ELR (cell line): ENCODE data around the gene GID4.

Experiments
- DNase-seq: peaks from one replicate; pipeline ENCODE4 v3.0.0-alpha.2; 2015; ENCODE audit warnings: low read depth

GID4 gene

DNA sequence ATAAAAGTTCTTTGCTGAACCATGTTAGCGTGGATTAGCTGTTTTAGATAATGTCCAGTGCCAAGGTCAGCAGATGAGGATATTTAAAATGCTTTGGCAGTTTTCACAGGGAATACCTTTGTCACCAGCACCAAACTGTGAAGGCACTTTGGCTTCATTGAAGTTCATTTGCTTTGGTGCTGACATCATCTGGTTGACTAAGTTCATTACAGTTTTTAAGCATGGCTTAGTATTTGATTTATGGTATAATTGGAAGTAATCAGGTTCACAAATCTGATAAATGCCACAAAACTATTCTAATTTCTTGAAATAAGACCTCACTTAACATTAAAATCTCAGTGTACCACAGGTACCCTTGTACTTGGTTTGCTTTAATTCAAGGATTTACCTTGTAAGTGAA, 4.3 kb downstream of the GID4 start:
- peak; percentile 48 for DNase-seq

DNA sequence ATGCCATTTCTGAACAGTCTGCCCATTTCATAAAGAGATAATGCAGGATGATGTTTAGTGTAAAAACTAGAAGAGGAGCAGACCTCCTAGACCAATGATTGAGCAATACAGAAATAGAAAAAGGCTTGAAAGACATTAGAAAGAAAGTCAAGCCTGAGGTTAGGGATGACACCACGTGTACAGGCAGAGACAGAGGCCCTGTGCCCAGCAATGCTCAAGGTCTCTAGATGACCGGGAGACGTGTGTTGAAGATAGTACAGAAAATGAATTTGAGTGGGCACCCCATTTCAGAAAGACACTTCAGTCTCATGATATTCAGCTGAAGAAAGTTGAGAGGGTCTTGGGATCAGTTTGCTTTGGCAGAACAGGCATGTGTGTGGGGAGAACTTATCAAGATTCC, 5.4 kb downstream of the GID4 start:
- DNase-seq, result no peak

- no peak for DNase-seq
These were observed 6.6 kb downstream of the GID4 start for GRCh38 chr17:18045691-18046350.

- DNase-seq, result no peak
These were observed 16.4 kb downstream of the GID4 start for GRCh38 chr17:18055597-18055996.

- DNase-seq, result no peak
These were observed 17.0 kb downstream of the GID4 start for GRCh38 chr17:18056214-18056613.

GRCh38 chr17:18059283-18059682, 20.1 kb downstream of the GID4 start:
- no peak for DNase-seq

DNA sequence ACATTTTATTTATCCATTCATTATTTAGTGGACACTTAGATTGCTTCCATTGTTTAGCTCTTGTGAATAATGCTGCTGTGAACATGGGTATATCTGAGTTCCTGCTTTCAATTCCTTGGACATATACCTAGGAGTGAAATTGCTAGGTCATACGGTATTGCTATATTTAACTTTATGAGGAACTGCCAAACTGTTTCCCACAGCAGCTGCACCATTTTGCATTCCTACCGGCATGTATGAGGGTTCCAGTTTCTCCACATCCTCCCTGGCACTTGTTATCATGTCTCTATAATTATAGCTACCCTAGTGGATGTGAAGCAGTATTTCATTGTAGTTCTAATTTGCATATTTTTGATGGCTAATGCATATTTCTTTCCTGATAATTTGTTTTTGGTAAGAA, 24.8 kb downstream of the GID4 start:
- DNase-seq, result no peak

DNA sequence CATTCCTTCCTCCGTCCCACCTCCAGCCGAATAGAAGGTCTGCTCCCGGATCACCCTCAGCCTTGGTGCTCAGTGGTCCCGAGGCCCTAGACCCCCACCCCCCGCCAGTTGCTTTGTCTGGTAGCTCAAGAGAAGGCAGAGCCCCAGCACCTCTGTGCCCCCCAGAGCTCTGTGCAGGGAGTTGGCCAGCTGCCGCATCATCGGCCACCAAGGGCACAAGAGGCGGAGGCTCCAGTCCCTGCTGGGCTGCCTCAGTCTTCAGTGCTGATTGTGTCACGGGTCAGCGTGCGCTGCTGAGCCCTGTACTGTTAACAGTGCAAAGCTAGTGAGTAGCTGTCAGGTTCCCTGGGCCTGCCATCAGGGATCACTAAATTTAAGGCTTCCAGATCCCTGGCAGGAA, 26.3 kb downstream of the GID4 start:
- DNase-seq, result no peak

GRCh38 chr17:18066866-18067265, 27.7 kb downstream of the GID4 start:
- peak; percentile 10 for DNase-seq

- no peak for DNase-seq
These were observed 29.9 kb downstream of the GID4 start for GRCh38 chr17:18069101-18069500.

- DNase-seq, result peak; percentile 43
These were observed 31.7 kb downstream of the GID4 start for GRCh38 chr17:18070861-18071340.

DNA sequence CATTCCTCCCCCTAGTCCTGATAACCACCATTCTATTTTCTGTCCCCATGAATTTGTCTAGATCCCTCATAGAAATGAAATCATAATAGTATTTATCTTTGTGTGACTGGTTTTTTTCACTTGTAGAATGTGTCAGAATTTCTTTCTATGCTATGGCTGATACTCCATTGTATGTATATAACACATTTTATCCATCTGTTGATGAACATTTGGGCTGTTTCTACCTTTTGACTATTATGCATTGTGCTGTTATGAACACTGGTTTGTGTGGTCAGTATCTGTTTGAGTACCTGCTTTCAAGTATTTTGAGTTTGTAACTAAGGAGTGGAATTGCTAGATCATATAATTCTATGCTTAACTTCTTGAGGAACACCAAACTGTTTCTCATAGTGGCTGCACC, 32.5 kb downstream of the GID4 start:
- DNase-seq, result no peak

DNA sequence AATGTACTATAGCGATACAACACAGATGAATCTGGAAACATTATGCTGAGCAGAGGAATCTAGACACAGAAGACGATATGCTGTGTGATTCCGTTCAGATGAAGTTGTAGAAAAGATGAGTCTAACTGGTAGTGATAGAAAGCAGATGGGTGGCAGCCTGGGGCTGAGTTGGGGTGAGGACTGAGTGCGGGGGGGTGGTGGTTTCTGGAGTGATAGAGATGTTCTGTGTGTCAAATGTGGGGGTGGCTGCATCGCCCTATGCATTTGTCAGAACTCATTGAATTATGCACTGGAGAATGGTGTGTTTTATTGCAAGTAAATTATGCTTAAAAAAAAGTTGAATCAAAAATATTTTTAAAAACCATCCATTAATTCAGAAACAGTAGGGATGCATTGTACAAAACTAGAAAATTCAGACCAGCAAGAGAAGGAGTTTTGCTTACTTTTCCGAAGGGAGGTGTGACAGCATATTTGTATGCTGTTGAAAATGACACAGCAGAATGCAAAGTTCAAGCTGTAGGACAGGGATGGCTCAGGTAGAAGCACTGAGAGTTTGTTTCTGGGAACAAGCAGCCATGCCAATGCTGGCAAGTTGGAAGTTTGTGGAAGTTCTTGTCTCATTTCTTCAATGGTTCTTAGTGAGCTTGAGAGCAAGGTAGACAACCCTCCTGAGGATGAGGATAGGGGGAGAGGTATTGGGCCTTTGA, 35.5 kb downstream of the GID4 start:
- no peak for DNase-seq

DNA sequence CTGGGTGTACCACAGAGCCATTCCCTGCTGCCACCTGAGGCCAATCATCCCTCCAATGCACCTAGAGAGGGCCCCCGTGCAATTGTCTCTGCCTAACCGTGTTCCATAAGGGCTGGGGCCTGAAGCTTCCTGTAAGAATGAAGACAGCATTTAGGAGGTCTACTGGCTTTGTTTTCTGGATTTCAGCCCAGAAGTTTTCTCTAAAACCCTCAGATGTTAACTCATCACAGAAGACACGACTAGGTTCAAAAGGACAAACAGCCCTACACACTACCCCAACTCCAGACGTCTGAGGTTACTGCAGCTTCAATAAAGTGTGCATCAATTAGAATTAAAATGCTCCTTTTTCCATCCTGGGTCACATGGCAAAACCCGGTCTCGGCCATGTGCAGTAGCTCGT, 37.7 kb downstream of the GID4 start:
- DNase-seq, result no peak

- DNase-seq, result no peak
These were observed 40.3 kb downstream of the GID4 start for GRCh38 chr17:18079543-18079942.

DNA sequence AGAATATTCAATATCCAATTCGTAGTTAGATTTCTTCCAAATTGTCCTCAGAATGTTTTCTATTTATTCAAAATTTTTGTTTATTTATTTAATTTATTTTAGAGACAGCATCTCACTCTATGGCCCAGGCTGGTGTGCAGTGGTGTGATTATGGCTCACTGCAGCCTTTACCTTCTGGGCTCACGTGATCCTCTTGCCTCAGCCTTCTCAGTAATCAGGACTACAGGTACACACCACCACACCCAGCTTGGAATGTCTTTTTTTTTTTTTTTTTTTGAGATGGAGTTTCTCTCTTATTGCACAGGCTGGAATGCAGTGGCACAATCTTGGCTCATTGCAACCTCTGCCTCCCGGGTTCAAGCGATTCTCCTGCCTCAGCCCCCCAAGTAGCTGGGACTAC, 45.0 kb downstream of the GID4 start:
- no peak for DNase-seq

DNA sequence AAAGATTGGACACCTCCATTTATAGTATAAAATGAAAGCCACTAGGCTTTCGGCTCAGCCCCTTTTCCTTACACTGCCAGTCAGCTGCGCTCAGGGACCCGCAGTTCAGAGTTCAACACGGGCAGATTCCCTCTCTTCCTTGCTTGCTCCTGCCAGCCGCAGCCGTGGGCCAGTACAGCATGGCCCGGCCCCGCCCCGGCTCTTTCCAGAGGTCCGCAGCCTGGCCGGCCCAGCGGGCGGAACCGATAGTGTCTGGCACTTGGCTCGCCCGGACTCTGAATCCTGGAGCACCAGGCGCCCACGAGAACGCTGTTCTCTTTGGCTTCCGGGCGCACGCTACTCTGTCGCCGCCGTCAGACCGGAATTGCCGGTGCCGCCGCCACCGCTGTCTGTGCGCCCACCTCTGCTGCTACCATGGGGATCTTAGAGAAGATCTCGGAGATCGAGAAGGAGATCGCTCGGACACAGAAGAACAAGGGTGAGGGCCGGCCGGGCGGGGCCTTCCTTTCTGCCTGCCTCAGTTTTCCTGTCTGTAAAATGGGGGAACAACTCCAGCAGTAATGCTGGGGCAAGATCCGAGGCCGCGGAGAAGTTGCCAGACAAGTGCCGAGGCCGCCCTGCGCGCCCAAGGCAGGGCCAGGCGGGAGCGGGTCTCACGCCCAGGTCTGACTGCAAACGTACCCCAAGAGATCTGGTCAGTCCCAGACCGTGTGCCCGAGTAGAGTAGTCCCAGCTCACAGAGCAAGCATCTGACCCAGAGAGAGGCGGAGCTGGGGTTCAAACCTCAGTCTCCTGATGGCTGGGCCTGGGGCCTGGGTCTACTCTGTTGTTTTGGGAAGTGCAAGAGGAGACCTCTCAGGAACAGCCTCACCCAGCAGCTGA, 48.6 kb downstream of the GID4 start, which contains the start of gene DRG2:
TSS of gene DRG2 (plus strand) at position 339 of the 882 bp plus-strand sequence. CDS start at position 415, 76 bp downstream.
- peak; percentile 93 for DNase-seq

GRCh38 chr17:18089613-18090012, 50.4 kb downstream of the GID4 start:
- no peak for DNase-seq

DNA sequence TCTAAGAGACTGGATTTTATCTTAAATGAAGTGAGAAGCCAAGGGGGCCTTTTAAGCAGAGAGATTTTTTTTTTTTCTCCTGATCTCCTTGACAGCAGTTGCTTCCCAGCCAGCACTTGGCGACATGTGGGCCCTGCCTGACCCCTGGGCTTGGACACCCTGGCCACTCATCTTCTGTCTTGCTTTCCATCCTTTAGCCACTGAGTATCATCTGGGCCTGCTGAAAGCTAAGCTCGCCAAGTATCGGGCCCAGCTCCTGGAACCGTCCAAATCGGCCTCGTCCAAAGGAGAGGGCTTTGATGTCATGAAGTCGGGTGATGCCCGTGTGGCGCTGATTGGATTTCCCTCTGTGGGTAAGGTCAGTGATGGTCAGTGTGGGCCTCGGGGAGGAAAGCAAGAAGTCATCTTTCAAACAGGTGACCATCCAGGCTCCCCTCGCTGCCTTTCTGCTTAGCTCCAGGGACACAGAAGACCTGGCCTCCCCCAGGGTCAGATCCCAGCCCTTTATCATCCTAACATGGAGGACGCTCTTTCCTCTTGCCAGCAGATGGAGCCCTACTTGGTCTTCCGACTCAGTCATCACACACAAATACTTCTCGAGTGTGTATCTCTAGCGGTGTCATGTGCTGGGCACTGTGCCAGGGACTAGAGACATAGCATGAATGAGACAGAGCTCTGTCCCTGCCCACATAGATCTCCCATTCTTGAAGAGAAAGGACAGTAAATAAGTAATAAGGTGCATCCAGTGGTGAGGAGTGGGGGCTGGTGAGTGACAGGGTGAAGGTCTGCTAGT, 54.6 kb downstream of the GID4 start:
- DNase-seq, result peak; percentile 89

GRCh38 chr17:18094409-18094807, 55.2 kb downstream of the GID4 start:
- DNase-seq, result no peak

DNA sequence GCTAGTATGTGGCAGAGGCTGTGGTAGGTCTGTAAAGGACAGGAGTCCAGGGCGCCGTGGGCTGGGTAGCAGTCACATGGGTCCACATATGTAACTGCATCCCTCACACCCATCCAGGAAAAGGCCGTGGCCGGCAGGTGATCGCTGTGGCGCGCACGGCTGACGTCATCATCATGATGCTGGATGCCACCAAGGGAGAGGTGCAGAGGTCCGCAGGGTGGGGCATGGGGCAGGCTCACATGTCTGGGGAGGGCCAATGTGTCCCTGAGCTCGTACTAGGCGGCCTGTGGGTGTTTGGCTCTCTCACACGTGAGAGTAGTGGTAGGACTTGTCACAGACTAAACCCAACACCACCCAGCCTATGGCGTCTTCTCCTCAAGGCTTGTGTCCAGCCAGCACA, 60.3 kb downstream of the GID4 start:
- DNase-seq, result no peak

GRCh38 chr17:18100616-18101015, 61.4 kb downstream of the GID4 start:
- DNase-seq, result no peak
